ENCODE results near the gene KIF23. TPM values are rescaled to one million over a fixed set of nuclear protein-coding genes. Genes with fewer than 3 reads are reported as not detected.

Gene KIF23
- total and polyA plus RNA-seq, 2 donors = 2.9 to 31.4 TPM

Other genes starting within 250 kb of the KIF23 start
- gene PAQR5, start 115.4 kb upstream of the KIF23 start, total RNA-seq = 0.14 TPM
- 0.25 TPM for gene PAQR5, start 115.4 kb upstream of the KIF23 start, polyA plus RNA-seq
- gene RPLP1, start 38.5 kb downstream of the KIF23 start, total RNA-seq = 883 TPM
- 2,341 TPM for gene RPLP1, start 38.5 kb downstream of the KIF23 start, polyA plus RNA-seq